ENCODE data around the gene PDS5B. TPM values are rescaled to one million over a fixed set of nuclear protein-coding genes. Genes with fewer than 3 reads are reported as not detected.
A peak's percentile ranks its signal among the peaks of the same experiment; 100 is the strongest.

The PDS5B gene
- total and polyA plus RNA-seq, 9 of the 15 experiments (the other 6 are each of a cell fraction or from before 2014, with no cell fraction given) = 6.2 to 23.7 (median 13.1) TPM

GRCh38 chr13:32657309-32657708 is 71.1 kb downstream of the PDS5B start:
- Histone ChIP-seq H3K4me3 (no peak overlapping the region), H3K27me3 (ENCODE audit: control insufficient read depth in 2 of 2, insufficient read depth in 2 of 2, low read length in 2 of 2) (no peaks in the 10 kb centered on the region), H3K4me1 (replicated peaks in 1 of 2; ENCODE audit: control insufficient read depth in 2 of 2, insufficient read depth in 2 of 2, low read length in 2 of 2) (no peaks in the 10 kb centered on the region; a peak in 1 of 5 replicates), H4K20me1 (replicated peaks; ENCODE audit: control insufficient read depth, insufficient read depth, low read length) (no peaks in the 10 kb centered on the region), H3K36me3 (ENCODE audit: control insufficient read depth, insufficient read depth, low read length) (no peaks in the 10 kb centered on the region), H3K27ac (ENCODE audit: extremely low read depth, low read depth, low read length) (no peak overlapping the region), H3K9ac (ENCODE audit: insufficient read depth in 1 of 2, low read depth in 2 of 2, low read length in 2 of 2) (no peak overlapping the region), H3K79me2 (ENCODE audit: control insufficient read depth, insufficient read depth, low read length) (peaks cover 27% of the 10 kb centered on the region), H3K9me1 (ENCODE audit: control insufficient read depth, insufficient read depth, low read length) (no peaks in the 10 kb centered on the region), H2AFZ (ENCODE audit: low read depth, low read length) (no peak overlapping the region), H3K9me3 (replicated peaks; ENCODE audit: control insufficient read depth, insufficient read depth, low read depth, low read length) (no peaks in the 10 kb centered on the region; the same call in 1 of the 2 replicates), H3K4me2 (ENCODE audit: insufficient read depth, low read length) (no peak overlapping the region)
- 53% methylated on average over 3 of the region's 3 CpGs for WGBS (ENCODE audit: insufficient coverage, low coverage, missing lambda C conversion rate)
- in situ Hi-C loops (cut with MboI) (loop anchor here (10.0 kb wide), 1 partner anchor 73 kb away; the partner anchor contains the start of gene PDS5B), intact Hi-C loops (cut with micrococcal nuclease) (no loop called here)
- POLR2A ChIA-PET = interaction anchor here (0.8 kb wide), 1 partner anchor 8 kb away, joined by 3 read pairs; no protein-coding TSS in a partner anchor
- CTCF ChIA-PET (ENCODE audit: low intra/inter-chr PET ratio) = no interaction called here
- no TSS peak for BruUV-seq (replicated peaks)
- no peak for TF ChIP-seq ZNF77 (CRISPR knock-in tag; IDR thresholded peaks at IDR 0.05)
- TF ChIP-seq KHSRP (IDR thresholded peaks at IDR 0.05) = no peak
- TF ChIP-seq ZNF23 (CRISPR knock-in tag; IDR thresholded peaks at IDR 0.05) = no peak
- DNase-seq (ENCODE audit: extremely low read depth in 1 of 4, low spot score in 3 of 4) (no peak), FAIRE-seq (no peak), ATAC-seq (no peak)

GRCh38 chr13:32659736-32660135 is 73.5 kb downstream of the PDS5B start:
- POLR2A ChIA-PET = no interaction called here
- H3K4me3 ChIP-seq = no peak overlapping the region
- no peaks in the 10 kb centered on the region; the same call in 1 of the 2 replicates for H3K9me3 ChIP-seq (replicated peaks; ENCODE audit: control insufficient read depth, insufficient read depth, low read depth, low read length)
- no peaks in the 10 kb centered on the region for H3K27me3 ChIP-seq (ENCODE audit: control insufficient read depth in 2 of 2, insufficient read depth in 2 of 2, low read length in 2 of 2)
- no peaks in the 10 kb centered on the region for H4K20me1 ChIP-seq (replicated peaks; ENCODE audit: control insufficient read depth, insufficient read depth, low read length)
- BruUV-seq (replicated peaks) = no TSS peak
- H3K9me1 ChIP-seq (ENCODE audit: control insufficient read depth, insufficient read depth, low read length) = no peaks in the 10 kb centered on the region
- H3K4me1 ChIP-seq (replicated peaks in 1 of 2; ENCODE audit: control insufficient read depth in 2 of 2, insufficient read depth in 2 of 2, low read length in 2 of 2) = no peaks in the 10 kb centered on the region; a peak in 1 of 5 replicates
- no peaks in the 10 kb centered on the region for H3K36me3 ChIP-seq (ENCODE audit: control insufficient read depth, insufficient read depth, low read length)
- no peak overlapping the region for H3K4me2 ChIP-seq (ENCODE audit: insufficient read depth, low read length)
- in situ Hi-C loops (cut with MboI) = loop anchor here (10.0 kb wide), 1 partner anchor 75 kb away; the partner anchor contains the start of gene PDS5B
- FAIRE-seq = no peak
- TF ChIP-seq PBX2 (CRISPR knock-in tag; IDR thresholded peaks at IDR 0.05; ENCODE audit: low read depth) (no peak), PBX2 (tag; conservative IDR thresholded peaks at IDR 0.05; ENCODE audit: low read depth) (peak; percentile 71), MEIS2 (IDR thresholded peaks at IDR 0.05; ENCODE audit: partially characterized antibody) (peak; percentile 55), PREB (CRISPR knock-in tag; IDR thresholded peaks at IDR 0.05) (no peak)
- H3K9ac ChIP-seq (ENCODE audit: insufficient read depth in 1 of 2, low read depth in 2 of 2, low read length in 2 of 2) = no peak overlapping the region
- CTCF ChIA-PET (ENCODE audit: low intra/inter-chr PET ratio) = no interaction called here
- peaks cover 20% of the 10 kb centered on the region for H3K79me2 ChIP-seq (ENCODE audit: control insufficient read depth, insufficient read depth, low read length)
- no peak for ATAC-seq
- intact Hi-C loops (cut with micrococcal nuclease) = no loop called here
- H3K27ac ChIP-seq (ENCODE audit: extremely low read depth, low read depth, low read length) = no peak overlapping the region
- DNase-seq (ENCODE audit: extremely low read depth in 1 of 4, low spot score in 3 of 4) = no peak
- WGBS (ENCODE audit: insufficient coverage, low coverage, missing lambda C conversion rate) = 92% methylated on average over 1 of the region's 1 CpG
- H2AFZ ChIP-seq (ENCODE audit: low read depth, low read length) = no peak overlapping the region
